HCT116 (cell line): Measurements from ENCODE around the gene RPAIN. TPM values are rescaled to one million over a fixed set of nuclear protein-coding genes. Genes with fewer than 3 reads are reported as not detected.
"Not testable (repeated sequence)": the region's sequence is repeated elsewhere in the genome, so short reads cannot be mapped to it uniquely, and the experiment has no call there.

Source experiments
- ATAC-seq: fragments of 200-7000 bp; cut with Tn5 transposase; 2 replicates; pipeline ENCODE4 v1.9.1; 2020; ENCODE audit warnings: mild to moderate bottlenecking, moderate library complexity
- BruUV-seq: library from RNA; stranded (reverse); fragments of 400-500 nt; replicated peaks from 2 replicates; lab custom pipeline; 2021; lab: Mats Ljungman, UMichigan
- CTCF ChIA-PET: fragments of 300-600 bp; sonication (Branson Sonifier 250); formaldehyde crosslinking; loops from one replicate; lab custom pipeline; 2021; ENCODE audit warnings: antibody characterized with exemption; lab: Charles Lee
- POLR2A ChIA-PET: fragments of 300-600, 350-600 bp; sonication (Branson Sonifier 250); formaldehyde crosslinking; loops from one replicate; lab custom pipeline; 2021; ENCODE audit warnings: antibody characterized with exemption; lab: Charles Lee
- RAD21 ChIA-PET, 2 experiments: fragments of 300-600 bp; sonication (Branson Sonifier 250); formaldehyde crosslinking; loops; one replicate each; lab custom pipeline; 2023; ENCODE audit warnings: low total read pairs in 2 of 2; ENCODE audit not compliant: uncharacterized antibody in 2 of 2, unreplicated experiment in 2 of 2, low non-redundant PET in 1 of 2; lab: Charles Lee
- DNase-seq: peaks from one replicate; pipeline ENCODE4 v3.0.0-alpha.2; 2010; ENCODE audit warnings: low read depth, low spot score
- H2AFZ ChIP-seq: fragments of 200-600 bp; shearing (Covaris generic), sonication (generic); 2 replicates; pipeline ENCODE4 v1.6.1; 2017; ENCODE audit warnings: low read depth, mixed run types, mixed read lengths, antibody characterized with exemption, low read length; ENCODE audit not compliant: poor library complexity, severe bottlenecking
- H3K27ac ChIP-seq: 2 replicates; pipeline ENCODE4 v1.5.1; 2012; ENCODE audit warnings: low read depth, low read length
- H3K27me3 ChIP-seq: fragments of 200-600 bp; sonication (generic); 2 replicates; pipeline ENCODE4 v1.6.1; 2016; ENCODE audit warnings: mixed run types, low read length, mixed read lengths; ENCODE audit not compliant: insufficient read depth
- H3K36me3 ChIP-seq, 2 experiments: fragments of 200-500 bp in 1 of 2; fragments of 200-600 bp in 1 of 2; sonication (Bioruptor generic) in 1 of 2; sonication (generic) in 1 of 2; 2 replicates each; pipeline versions ENCODE4 v1.5.1 to v1.6.1; 2014 to 2016; ENCODE audit warnings: low read length in 2 of 2, inconsistent platforms in 1 of 2, mixed read lengths in 1 of 2, mixed run types in 1 of 2; ENCODE audit not compliant: insufficient read depth in 2 of 2, control insufficient read depth in 1 of 2
- H3K4me1 ChIP-seq, 2 experiments: fragments of 200-600 bp in 1 of 2; sonication (generic) in 1 of 2; 2 replicates each; pipeline versions ENCODE4 v1.5.1 to v1.6.1; 2012 to 2017; ENCODE audit warnings: low read length in 2 of 2, inconsistent platforms in 1 of 2, mild to moderate bottlenecking in 1 of 2, mixed read lengths in 1 of 2, mixed run types in 1 of 2, moderate library complexity in 1 of 2; ENCODE audit not compliant: insufficient read depth in 2 of 2, control insufficient read depth in 1 of 2
- H3K4me2 ChIP-seq: fragments of 200-600 bp; sonication (generic); 2 replicates; pipeline ENCODE4 v1.6.1; 2017; ENCODE audit warnings: mixed run types, low read length, mixed read lengths
- H3K4me3 ChIP-seq, 2 experiments: fragments of 200-600 bp in 1 of 2; sonication (generic) in 1 of 2; replicated peaks in 1 of 2; 2 replicates each; pipeline ENCODE4 v1.5.1; 2011 to 2016; ENCODE audit warnings: low read length in 2 of 2, control low read depth in 1 of 2, low read depth in 1 of 2, mild to moderate bottlenecking in 1 of 2, mixed read lengths in 1 of 2, mixed run types in 1 of 2
- H3K79me2 ChIP-seq: fragments of 200-600 bp; sonication (generic); 2 replicates; pipeline ENCODE4 v1.6.1; 2017; ENCODE audit warnings: mild to moderate bottlenecking, mixed run types, low read length, moderate library complexity, mixed read lengths; ENCODE audit not compliant: insufficient read depth
- H3K9ac ChIP-seq: fragments of 200-600 bp; sonication (generic); 2 replicates; pipeline ENCODE4 v1.6.1; 2016; ENCODE audit warnings: low read length, mixed read lengths
- H3K9me2 ChIP-seq: fragments of 200-600 bp; sonication (generic), shearing (Covaris generic); 2 replicates; pipeline ENCODE4 v1.6.1; 2017; ENCODE audit warnings: mixed run types, mild to moderate bottlenecking, moderate library complexity; ENCODE audit not compliant: insufficient read depth
- H3K9me3 ChIP-seq, 2 experiments: fragments of 200-500 bp in 1 of 2; fragments of 200-600 bp in 1 of 2; sonication (Bioruptor generic) in 1 of 2; sonication (generic) in 1 of 2; 2 replicates each; pipeline ENCODE4 v1.6.1; 2014 to 2017; ENCODE audit warnings: low read length in 2 of 2, mixed read lengths in 2 of 2, inconsistent platforms in 1 of 2, low read depth in 1 of 2, mild to moderate bottlenecking in 1 of 2, mixed run types in 1 of 2, moderate library complexity in 1 of 2; ENCODE audit not compliant: control insufficient read depth in 1 of 2, insufficient read depth in 1 of 2
- H4K20me1 ChIP-seq: fragments of 200-600 bp; sonication (generic), shearing (Covaris generic); 2 replicates; pipeline ENCODE4 v1.6.1; 2017; ENCODE audit warnings: mixed run types, mild to moderate bottlenecking, moderate library complexity; ENCODE audit not compliant: insufficient read depth
- POLR2A ChIP-seq: IDR thresholded peaks from 2 replicates; pipeline ENCODE4 v1.7.0; 2011; ENCODE audit warnings: borderline replicate concordance; ENCODE audit not compliant: insufficient read depth, insufficient read length; ENCODE audit errors: extremely low read depth
- POLR2AphosphoS5 ChIP-seq: IDR thresholded peaks from 2 replicates; pipeline ENCODE4 v1.6.1; 2011; ENCODE audit warnings: mild to moderate bottlenecking, low read depth, low read length, moderate library complexity
- intact Hi-C: fragments of 100-400 bp; cut with micrococcal nuclease; formaldehyde crosslinking; loops from 2 replicates; pipeline ENCODE4 v1.10.0; 2022
- total RNA-seq: library from RNA; stranded (reverse); gene quantifications from one replicate; pipeline ENCODE4 v1.2.1, GENCODE V29; 2021; ENCODE audit not compliant: unreplicated experiment

Gene RPAIN
- total RNA-seq, 1 experiment from 2014 or later: 67.9 TPM

- ATAC-seq (no peak), DNase-seq (no peak)
- ChIA-PET CTCF (no interaction called here), POLR2A (interaction anchor here (0.6 to 1.8 kb wide), 3 partner anchors 11 to 1680 kb away, joined by 3 read pairs; partner anchors contain the start of genes NUP88 and RPAIN), RAD21 (no interaction called here)
- Histone ChIP-seq H3K4me3 (no peak overlapping the region), H3K79me2 (peaks cover 78% of the 10 kb centered on the region), H4K20me1 (peaks cover 24% of the 10 kb centered on the region; the same call in 1 of the 2 replicates), H3K36me3 (peaks cover 46 to 68% of the 10 kb centered on the region in 2 experiments), H3K27me3 (no peaks in the 10 kb centered on the region), H3K9me2 (no peaks in the 10 kb centered on the region), H2AFZ (no peak overlapping the region), H3K4me1 (peaks cover 13 to 18% of the 10 kb centered on the region in 2 experiments), H3K4me2 (no peak overlapping the region), H3K9ac (no peak overlapping the region), H3K27ac (peak overlapping the region; percentile 36), H3K9me3 (no peaks in the 10 kb centered on the region)
- BruUV-seq: no TSS peak
- intact Hi-C loops: loop anchor here (10.0 kb wide), 1 partner anchor 240 kb away; the partner anchor contains the start of gene ZNF594
- TF ChIP-seq POLR2A: no peak
- 0 out of 2 replicates have a peak, but pooled peaks have one; percentile 16 for TF ChIP-seq POLR2AphosphoS5
Observed at GRCh38 chr17:5434984-5435383, 15.0 kb downstream of the RPAIN start.

- Histone ChIP-seq H3K36me3 (peaks cover 45 to 64% of the 10 kb centered on the region in 2 experiments), H3K4me1 (peaks cover 13 to 18% of the 10 kb centered on the region in 2 experiments), H3K79me2 (peaks cover 74% of the 10 kb centered on the region), H4K20me1 (peaks cover 24% of the 10 kb centered on the region; the same call in 1 of the 2 replicates)
- CTCF ChIA-PET: interaction anchor here (0.6 kb wide), 1 partner anchor 154 kb away, joined by 3 read pairs; no protein-coding TSS in a partner anchor
- H3K27ac ChIP-seq, DNase-seq, H2AFZ ChIP-seq, RAD21 ChIA-PET, H3K9me3 ChIP-seq, BruUV-seq, H3K9me2 ChIP-seq, ATAC-seq, H3K27me3 ChIP-seq, H3K9ac ChIP-seq, H3K4me3 ChIP-seq, H3K4me2 ChIP-seq: not testable (repeated sequence)
- POLR2A ChIA-PET: interaction anchor here (1.8 kb wide), 1 partner anchor 16 kb away, joined by 3 read pairs; the partner anchor contains the start of genes NUP88 and RPAIN
- intact Hi-C loops: loop anchor here (10.0 kb wide), 1 partner anchor 241 kb away; the partner anchor contains the start of gene ZNF594
Observed at GRCh38 chr17:5435781-5436315, 15.9 kb downstream of the RPAIN start.
